Calu3 (cell line): ENCODE data around the gene OR6S1. TPM values are rescaled to one million over a fixed set of nuclear protein-coding genes. Genes with fewer than 3 reads are reported as not detected.
A peak's percentile ranks its signal among the peaks of the same experiment; 100 is the strongest.
"Not testable (repeated sequence)": the region's sequence is repeated elsewhere in the genome, so short reads cannot be mapped to it uniquely, and the experiment has no call there.

Source experiments
- BruUV-seq: library from RNA; stranded (reverse); fragments of 400-500 nt; replicated peaks from 2 replicates; lab custom pipeline; 2021; lab: Mats Ljungman, UMichigan
- CTCF ChIA-PET: fragments of 300-600 bp; sonication (Branson Sonifier 250); formaldehyde crosslinking; loops from one replicate; lab custom pipeline; 2022; ENCODE audit warnings: antibody characterized with exemption; lab: Charles Lee
- DNase-seq: peaks from one replicate; pipeline ENCODE4 v3.0.0; 2022
- H3K27ac Mint-ChIP-seq: one replicate; pipeline ENCODE4 v1.8.0; 2022; ENCODE audit warnings: mixed read lengths; ENCODE audit not compliant: unreplicated experiment
- H3K27me3 Mint-ChIP-seq: one replicate; pipeline ENCODE4 v1.8.0; 2022; ENCODE audit warnings: mixed read lengths; ENCODE audit not compliant: unreplicated experiment
- H3K36me3 Mint-ChIP-seq: one replicate; pipeline ENCODE4 v1.8.0; 2022; ENCODE audit warnings: mild to moderate bottlenecking, moderate library complexity, mixed read lengths; ENCODE audit not compliant: insufficient read depth, unreplicated experiment
- H3K4me1 Mint-ChIP-seq: one replicate; pipeline ENCODE4 v1.8.0; 2022; ENCODE audit warnings: mild to moderate bottlenecking, low read depth, mixed read lengths; ENCODE audit not compliant: unreplicated experiment
- H3K4me3 Mint-ChIP-seq: one replicate; pipeline ENCODE4 v1.8.0; 2022; ENCODE audit warnings: mild to moderate bottlenecking, low read depth, moderate library complexity, mixed read lengths; ENCODE audit not compliant: unreplicated experiment
- H3K9me3 Mint-ChIP-seq: one replicate; pipeline ENCODE4 v1.8.0; 2022; ENCODE audit warnings: low read depth, mixed read lengths; ENCODE audit not compliant: unreplicated experiment
- CTCF ChIP-seq: fragments of 200-600 bp; IDR thresholded peaks from one replicate; pipeline ENCODE4 v1.8.0; 2022; ENCODE audit warnings: antibody characterized with exemption; ENCODE audit not compliant: unreplicated experiment
- intact Hi-C: fragments of 100-400 bp; cut with micrococcal nuclease; formaldehyde crosslinking; loops from one replicate; pipeline ENCODE4 v1.10.0; 2022; ENCODE audit not compliant: unreplicated experiment
- total RNA-seq: library from RNA; stranded (reverse); gene quantifications from 2 replicates; pipeline ENCODE4 v1.2.3, GENCODE V29; 2022

Gene OR6S1
- total RNA-seq, 1 experiment from 2014 or later = not detected

- peaks cover 14% of the 10 kb centered on the region for H3K4me1 Mint-ChIP-seq
- H3K9me3 Mint-ChIP-seq = no peaks in the 10 kb centered on the region
- CTCF ChIA-PET = interaction anchor here (0.7 to 1.8 kb wide), 2 partner anchors 8 to 13 kb away, joined by 3 to 6 read pairs; no protein-coding TSS in a partner anchor
- BruUV-seq = no TSS peak
- no peak overlapping the region for H3K4me3 Mint-ChIP-seq
- peaks cover 4% of the 10 kb centered on the region for H3K36me3 Mint-ChIP-seq
- peaks cover 31% of the 10 kb centered on the region for H3K27me3 Mint-ChIP-seq
- TF ChIP-seq CTCF = no peak
- intact Hi-C loops = no loop called here
- no peak for DNase-seq
- H3K27ac Mint-ChIP-seq = no peak overlapping the region
Measured at GRCh38 chr14:20667957-20668356, 26.5 kb upstream of the OR6S1 start.

GRCh38 chr14:20666400-20666961 lies 25.0 kb upstream of the OR6S1 start:
- intact Hi-C loops, H3K27ac Mint-ChIP-seq, DNase-seq, BruUV-seq, H3K4me3 Mint-ChIP-seq, H3K9me3 Mint-ChIP-seq, CTCF ChIA-PET: not testable (repeated sequence)
- Mint-ChIP-seq H3K27me3 (peaks cover 44% of the 10 kb centered on the region), H3K4me1 (peaks cover 13% of the 10 kb centered on the region), H3K36me3 (peaks cover 10% of the 10 kb centered on the region)

DNA sequence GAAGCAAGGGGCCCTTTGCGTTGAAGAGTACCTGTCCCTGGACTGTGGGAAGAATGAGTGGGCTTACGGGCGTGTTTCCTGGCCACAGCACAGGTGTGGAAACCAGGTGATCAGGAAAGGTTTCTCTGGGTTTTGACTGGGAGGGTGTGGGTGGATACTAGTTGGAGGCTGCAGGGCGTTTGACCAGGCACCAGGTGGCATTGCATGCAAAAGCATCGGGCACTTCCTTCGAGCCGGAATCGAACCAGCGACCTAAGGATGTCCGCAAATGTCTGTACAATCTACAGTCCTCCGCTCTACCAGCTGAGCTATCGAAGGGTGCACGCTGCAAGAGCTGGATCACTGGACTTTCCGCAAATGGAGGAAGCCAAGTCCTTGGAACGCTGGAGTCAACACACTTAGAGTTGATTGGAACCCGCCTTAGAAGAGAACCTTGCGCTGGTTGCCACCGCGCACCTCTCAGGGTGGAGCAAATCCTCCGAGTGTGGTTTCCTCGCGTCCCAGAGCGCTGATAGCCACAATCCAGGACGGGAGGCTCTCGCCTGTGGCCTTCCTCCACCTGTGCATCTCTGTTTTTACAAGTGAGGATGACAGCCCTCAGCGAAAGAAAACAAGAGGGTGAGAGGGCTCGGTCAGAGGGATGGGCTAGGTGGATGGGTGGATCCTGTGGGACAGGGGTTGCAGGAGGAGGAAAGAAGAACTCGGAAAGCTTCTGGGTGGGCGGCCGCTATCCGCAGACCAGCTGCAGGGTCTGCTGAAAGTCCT lies 21.7 kb upstream of the OR6S1 start:
- H3K27me3 Mint-ChIP-seq = peaks cover 35% of the 10 kb centered on the region
- intact Hi-C loops = loop anchor here (1.0 kb wide), 1 partner anchor 28 kb away; no protein-coding TSS in a partner anchor
- H3K4me1 Mint-ChIP-seq = peaks cover 13% of the 10 kb centered on the region
- peak; percentile 76 for DNase-seq
- no peaks in the 10 kb centered on the region for H3K9me3 Mint-ChIP-seq
- peak overlapping the region; percentile 59 for H3K27ac Mint-ChIP-seq
- peak overlapping the region; percentile 37 for H3K4me3 Mint-ChIP-seq
- CTCF ChIA-PET = interaction anchor here (0.6 to 2.2 kb wide), 5 partner anchors 19 to 408 kb away, joined by 4 to 17 read pairs (median 7); no protein-coding TSS in a partner anchor
- peaks cover 10% of the 10 kb centered on the region for H3K36me3 Mint-ChIP-seq
- TF ChIP-seq CTCF = peak; percentile 59
- BruUV-seq = no TSS peak

- Mint-ChIP-seq H3K4me3 (no peak overlapping the region), H3K36me3 (peaks cover 10% of the 10 kb centered on the region), H3K27me3 (peaks cover 32% of the 10 kb centered on the region), H3K27ac (no peak overlapping the region), H3K9me3 (no peaks in the 10 kb centered on the region), H3K4me1 (peaks cover 13% of the 10 kb centered on the region)
- BruUV-seq = no TSS peak
- intact Hi-C loops = no loop called here
- no peak for TF ChIP-seq CTCF
- no peak for DNase-seq
- CTCF ChIA-PET = interaction anchor here (1.0 kb wide), 1 partner anchor 19 kb away, joined by 5 read pairs; no protein-coding TSS in a partner anchor
Measured at GRCh38 chr14:20661197-20661596, 19.7 kb upstream of the OR6S1 start.
